ENCODE results near the gene ACOT11.

DNA sequence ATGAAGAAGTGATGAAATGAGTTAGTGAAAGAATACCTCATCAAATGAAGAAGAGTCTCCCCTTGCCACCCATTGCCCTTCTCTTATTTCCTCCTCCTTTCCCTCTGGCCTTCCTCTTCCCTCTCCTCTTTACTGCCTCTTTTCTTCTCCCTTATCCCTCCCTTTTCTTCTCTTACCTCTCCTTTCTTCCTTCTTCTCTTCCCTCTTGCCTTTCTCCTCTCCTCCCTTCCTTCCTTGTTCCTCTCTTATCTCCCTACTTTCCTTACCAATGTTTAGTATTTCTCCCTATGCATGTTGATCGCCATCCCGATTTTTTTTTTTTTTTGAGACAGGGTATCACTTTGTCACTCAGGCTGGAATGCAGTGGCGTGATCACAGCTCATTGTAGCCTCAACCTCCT is 102.4 kb downstream of the ACOT11 start:
- TF ChIP-seq ZFP3 (CRISPR knock-in tag; IDR thresholded peaks at IDR 0.05) (no peak), RARB (CRISPR knock-in tag; IDR thresholded peaks at IDR 0.05) (no peak), TOX (CRISPR knock-in tag; IDR thresholded peaks at IDR 0.05; ENCODE audit: borderline replicate concordance) (no peak), ZFP30 (CRISPR knock-in tag; IDR thresholded peaks at IDR 0.05) (no peak), ZNF70 (CRISPR knock-in tag; IDR thresholded peaks at IDR 0.05) (no peak)
- TF ChIP-seq, protein P1, sequence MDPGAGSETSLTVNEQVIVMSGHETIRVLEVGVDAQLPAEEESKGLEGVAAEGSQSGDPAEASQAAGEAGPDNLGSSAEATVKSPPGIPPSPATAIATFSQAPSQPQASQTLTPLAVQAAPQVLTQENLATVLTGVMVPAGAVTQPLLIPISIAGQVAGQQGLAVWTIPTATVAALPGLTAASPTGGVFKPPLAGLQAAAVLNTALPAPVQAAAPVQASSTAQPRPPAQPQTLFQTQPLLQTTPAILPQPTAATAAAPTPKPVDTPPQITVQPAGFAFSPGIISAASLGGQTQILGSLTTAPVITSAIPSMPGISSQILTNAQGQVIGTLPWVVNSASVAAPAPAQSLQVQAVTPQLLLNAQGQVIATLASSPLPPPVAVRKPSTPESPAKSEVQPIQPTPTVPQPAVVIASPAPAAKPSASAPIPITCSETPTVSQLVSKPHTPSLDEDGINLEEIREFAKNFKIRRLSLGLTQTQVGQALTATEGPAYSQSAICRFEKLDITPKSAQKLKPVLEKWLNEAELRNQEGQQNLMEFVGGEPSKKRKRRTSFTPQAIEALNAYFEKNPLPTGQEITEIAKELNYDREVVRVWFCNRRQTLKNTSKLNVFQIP (CRISPR knock-in tag; IDR thresholded peaks at IDR 0.05; ENCODE audit: borderline replicate concordance, low read depth) = no peak
